ENCODE measurements around the gene ADAMTS3.
"Not testable (repeated sequence)": the region's sequence is repeated elsewhere in the genome, so short reads cannot be mapped to it uniquely, and the experiment has no call there.

The ADAMTS3 gene

GRCh38 chr4:72546456-72546855, 22.6 kb downstream of the ADAMTS3 start:
- no peak for DNase-seq

GRCh38 chr4:72540694-72541093, 28.3 kb downstream of the ADAMTS3 start:
- not testable (repeated sequence) for DNase-seq

DNA sequence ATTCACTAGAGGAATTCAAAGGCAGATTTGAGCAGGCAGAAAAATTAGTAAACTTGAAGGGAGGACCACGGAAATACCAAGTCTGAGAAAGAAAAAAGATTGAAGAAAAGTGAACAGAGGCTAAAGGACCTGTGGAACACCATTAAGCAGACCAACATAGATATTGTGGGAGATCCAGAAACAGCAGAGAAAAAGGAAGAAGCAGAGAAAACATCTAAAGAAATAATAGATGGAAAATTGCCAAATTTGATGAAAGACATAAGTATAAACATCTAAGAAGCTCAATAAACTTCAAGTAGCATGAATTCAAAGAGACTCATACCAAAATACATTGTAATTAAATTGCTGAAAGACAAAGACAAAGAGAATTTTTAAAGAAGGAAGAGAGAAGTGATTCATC, 31.0 kb downstream of the ADAMTS3 start:
- DNase-seq: no peak

- peak; percentile 31 for DNase-seq
Observed at GRCh38 chr4:72536443-72536842, 32.6 kb downstream of the ADAMTS3 start.

DNA sequence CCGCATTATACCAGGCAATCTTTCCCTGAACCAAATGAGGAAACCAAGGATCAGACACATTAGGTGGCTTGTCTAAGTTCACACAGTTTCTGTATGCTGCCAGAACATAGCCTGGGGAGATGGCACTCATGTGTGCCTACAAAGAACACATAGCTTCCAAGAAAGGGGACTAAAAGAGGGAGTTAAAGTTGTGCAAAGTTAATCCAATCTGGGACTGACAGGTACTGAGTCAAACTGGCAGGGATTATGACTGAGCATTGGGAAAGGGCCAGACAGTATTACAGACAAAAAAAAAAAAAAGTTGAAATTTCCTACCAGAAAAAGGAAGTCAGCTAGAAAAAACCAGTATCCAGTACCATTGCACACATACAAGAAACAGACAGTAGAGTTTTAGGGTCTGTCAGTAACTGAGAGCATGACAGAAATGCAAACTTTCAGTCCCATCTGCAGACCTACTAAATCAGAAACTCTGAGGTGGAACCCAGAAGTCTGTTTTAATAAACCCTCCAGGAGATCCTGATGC, 37.2 kb downstream of the ADAMTS3 start:
- no peak for DNase-seq

DNA sequence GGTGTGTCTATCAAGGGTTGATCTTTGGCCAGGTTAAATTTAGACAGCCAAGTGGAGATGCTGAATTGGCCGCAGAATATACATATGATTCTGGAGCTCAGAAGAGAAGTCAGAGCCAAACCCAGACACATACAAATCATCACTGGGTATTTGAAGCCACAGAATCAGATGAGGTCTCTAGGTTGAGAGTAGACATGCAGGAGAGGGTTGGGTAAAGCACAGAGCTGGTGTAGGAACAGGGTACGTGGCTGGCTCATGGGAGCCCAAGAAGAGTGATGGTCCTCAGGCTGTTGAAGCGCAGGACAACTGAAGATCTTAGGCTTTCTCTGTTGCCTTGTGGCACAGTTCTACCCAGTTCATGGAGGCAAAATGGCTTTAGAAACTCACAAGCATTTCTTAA, 37.7 kb downstream of the ADAMTS3 start:
- no peak for DNase-seq

DNA sequence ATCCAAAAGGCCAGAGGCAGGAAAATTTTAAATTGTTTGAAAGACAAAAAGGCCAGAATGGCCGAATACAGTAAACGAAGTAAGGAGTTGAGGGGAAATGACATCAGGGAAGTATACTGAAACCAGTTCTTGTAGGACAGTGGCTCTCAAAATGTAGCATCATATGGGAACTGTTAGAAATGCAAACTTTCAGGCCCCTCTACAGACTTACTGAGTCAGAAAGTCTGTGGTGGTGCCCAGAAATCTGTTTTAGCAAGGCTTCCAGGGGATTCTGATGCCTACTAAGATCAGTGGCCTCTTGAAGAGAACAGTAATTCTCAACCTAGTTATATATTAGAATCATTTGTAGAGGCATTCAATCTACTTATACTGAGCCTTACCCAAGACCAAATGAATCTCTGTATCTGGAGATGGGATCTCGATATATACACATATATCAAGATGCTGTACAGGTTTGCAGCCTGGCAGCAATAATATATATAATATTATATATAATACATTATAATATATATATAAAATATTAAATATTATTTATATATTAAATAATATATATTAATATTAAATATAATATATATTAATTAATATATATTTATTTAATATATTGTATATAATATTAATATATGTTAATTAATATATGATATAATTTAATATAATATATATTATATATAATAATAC, 39.7 kb downstream of the ADAMTS3 start:
- peak; percentile 22 for DNase-seq

GRCh38 chr4:72527038-72527646, 41.9 kb downstream of the ADAMTS3 start:
- DNase-seq: no peak

- DNase-seq: no peak
Observed at GRCh38 chr4:72525938-72526337, 43.1 kb downstream of the ADAMTS3 start.

GRCh38 chr4:72522440-72522839, 46.6 kb downstream of the ADAMTS3 start:
- no peak for DNase-seq

- peak; percentile 77 for DNase-seq
Observed at GRCh38 chr4:72513227-72513626, 55.8 kb downstream of the ADAMTS3 start.

- no peak for DNase-seq
Observed at GRCh38 chr4:72507860-72508419, 61.1 kb downstream of the ADAMTS3 start.

- DNase-seq: no peak
Observed at GRCh38 chr4:72507167-72507566, 61.9 kb downstream of the ADAMTS3 start.

DNA sequence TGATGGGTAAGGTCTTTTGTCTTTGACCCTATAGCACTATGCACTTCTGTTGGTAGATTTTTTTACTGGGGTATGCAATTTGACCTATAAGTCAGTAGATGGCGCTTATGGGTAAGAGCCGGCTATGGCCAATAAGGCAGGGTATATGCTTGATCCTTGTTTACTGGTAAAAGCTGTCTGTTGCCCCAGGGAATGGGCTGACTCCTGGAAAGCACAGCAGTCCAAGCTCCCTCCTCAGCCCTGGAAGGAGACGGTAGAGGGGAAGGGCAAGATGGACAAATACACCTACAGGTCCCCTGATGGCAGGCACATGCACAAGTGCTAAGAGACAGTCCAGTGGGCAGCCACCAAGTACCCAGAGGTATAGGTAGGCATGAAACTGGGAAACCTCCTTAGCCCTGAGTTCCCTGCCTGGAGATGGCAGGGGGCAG, 63.7 kb downstream of the ADAMTS3 start:
- DNase-seq: peak; percentile 79

- DNase-seq: no peak
Observed at GRCh38 chr4:72500214-72500613, 68.8 kb downstream of the ADAMTS3 start.

DNA sequence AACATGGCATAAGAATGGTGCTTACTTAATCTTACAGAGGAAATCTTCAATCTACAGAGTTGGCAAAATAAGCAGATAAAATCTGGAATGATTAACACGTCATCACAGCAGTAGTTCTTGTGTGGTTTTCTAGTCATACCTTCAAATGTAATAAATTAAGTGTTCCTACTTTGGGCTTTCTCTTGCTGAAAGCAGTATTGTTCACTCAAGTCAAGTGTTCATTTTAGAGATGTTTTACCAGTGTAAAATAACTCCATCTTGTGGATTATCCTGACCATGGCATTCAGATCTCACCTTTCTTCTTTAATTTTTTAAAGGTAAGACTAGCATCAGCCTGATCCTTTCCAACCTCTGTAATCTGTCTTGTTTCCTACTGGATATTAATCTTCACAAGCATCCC, 72.9 kb downstream of the ADAMTS3 start:
- DNase-seq: no peak

DNA sequence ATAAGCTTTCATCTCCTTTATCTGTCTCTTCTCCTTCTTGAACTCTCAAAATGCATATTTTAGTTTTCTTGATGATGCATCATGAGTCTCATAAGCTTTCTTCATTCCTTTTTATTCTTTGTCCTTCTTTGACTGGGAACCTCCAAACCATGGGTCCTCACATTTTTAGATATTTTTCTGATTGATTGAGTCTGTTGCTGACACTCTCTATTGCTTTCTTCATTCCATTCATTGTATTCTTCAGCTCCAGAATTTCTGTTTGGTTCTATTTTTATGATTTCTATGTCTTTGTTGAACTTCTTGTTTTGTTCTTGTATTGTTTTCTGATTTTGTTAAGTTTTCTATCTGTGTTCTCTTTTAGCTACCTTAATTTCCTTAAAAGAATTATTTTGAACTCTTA, 74.9 kb downstream of the ADAMTS3 start:
- DNase-seq: no peak

- no peak for DNase-seq
Observed at GRCh38 chr4:72489267-72489666, 79.8 kb downstream of the ADAMTS3 start.

GRCh38 chr4:72486991-72487390, 82.0 kb downstream of the ADAMTS3 start:
- DNase-seq: no peak

DNA sequence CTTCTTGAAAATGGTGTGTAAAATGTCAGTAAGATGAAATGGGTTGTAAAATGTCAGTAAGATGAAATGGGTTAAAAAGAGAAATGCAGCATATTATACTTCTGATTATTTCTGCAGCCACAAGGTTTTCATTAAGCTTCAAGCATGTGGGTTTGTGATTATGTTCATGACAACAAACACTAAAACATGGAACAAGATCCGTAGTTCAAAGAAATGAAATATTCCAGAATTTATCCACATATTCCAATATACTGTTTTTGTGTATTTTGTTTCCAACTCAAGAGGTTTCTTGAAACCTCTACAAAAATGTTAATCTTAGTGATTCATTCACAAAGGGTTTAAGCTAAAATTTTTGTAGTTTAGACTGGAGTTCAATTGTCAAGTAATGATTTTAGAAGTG, 84.0 kb downstream of the ADAMTS3 start:
- no peak for DNase-seq

DNA sequence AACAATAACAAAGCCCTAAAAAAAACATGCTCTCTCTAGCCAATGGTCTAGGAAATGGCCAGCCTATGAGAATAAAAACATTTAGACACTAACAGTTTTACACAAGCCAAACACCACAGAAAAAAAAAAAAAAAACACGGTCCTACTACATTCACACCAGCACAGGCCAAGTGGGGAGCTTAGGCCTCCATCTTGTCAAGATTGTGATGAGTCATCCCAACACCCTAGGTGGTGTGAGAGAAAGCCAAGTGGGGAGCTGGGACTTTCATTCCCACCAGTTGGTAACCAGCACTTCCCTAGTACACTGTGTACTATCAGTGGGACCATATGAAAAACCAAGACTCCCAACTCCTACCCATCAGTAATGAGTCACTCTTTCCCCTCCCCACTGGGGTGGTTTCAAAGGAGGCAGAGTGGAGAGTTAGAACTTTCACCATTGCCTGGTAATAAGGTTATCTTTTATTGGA, 95.6 kb downstream of the ADAMTS3 start:
- DNase-seq: peak; percentile 45

- DNase-seq: no peak
Observed at GRCh38 chr4:72471816-72472215, 97.2 kb downstream of the ADAMTS3 start.

DNA sequence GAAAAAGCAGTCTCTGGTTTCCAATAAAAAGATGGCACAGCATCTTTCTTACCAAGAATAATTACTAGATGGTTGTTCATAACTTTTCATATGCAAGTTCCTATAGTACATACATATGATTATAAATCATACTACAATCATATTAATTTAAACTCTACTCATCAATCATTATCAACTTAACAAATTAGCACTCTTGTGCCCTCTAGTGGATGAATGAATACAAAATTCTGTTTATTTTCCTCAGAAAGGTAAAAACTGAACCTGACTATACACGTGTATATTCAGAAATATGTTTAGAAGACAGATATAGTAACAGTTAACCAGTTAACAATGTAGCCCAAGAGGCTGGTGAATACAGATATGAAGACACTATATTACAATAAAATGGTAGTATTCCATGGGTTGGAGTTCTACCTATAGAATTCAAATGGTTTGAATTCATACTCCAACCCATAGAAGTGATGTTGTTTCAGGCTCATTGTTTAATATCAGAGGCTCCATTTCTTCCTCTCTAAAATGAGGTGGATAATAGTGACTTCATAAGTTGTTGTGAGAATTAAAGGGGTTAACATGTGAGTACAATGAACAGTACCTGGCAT, 100.0 kb downstream of the ADAMTS3 start:
- peak; percentile 67 for DNase-seq

- DNase-seq: no peak
Observed at GRCh38 chr4:72467633-72468032, 101.4 kb downstream of the ADAMTS3 start.

Data from hematopoietic multipotent progenitor cell treated with erythropoietin and hydrocortisone succinate and interleukin-3 and kit ligand, for 4 days (in vitro differentiated cells).